NCI-H1694 treated with DMSO at 0.1 percent for 48 hours (cell line): Measurements from ENCODE around the gene ARHGEF19.
"Not testable (repeated sequence)": the region's sequence is repeated elsewhere in the genome, so short reads cannot be mapped to it uniquely, and the experiment has no call there.

Experiments
- DNase-seq: peaks from one replicate; lab custom pipeline; 2025; lab: John Stamatoyannopoulos, UW

Gene ARHGEF19

GRCh38 chr1:16180291-16180824 is 32.1 kb downstream of the ARHGEF19 start:
- no peak for DNase-seq

- DNase-seq: no peak
These were observed 33.6 kb downstream of the ARHGEF19 start for GRCh38 chr1:16178596-16179497.

- no peak for DNase-seq
These were observed 35.1 kb downstream of the ARHGEF19 start for GRCh38 chr1:16177306-16177705.

- DNase-seq: no peak
These were observed 35.8 kb downstream of the ARHGEF19 start for GRCh38 chr1:16176653-16177052.

- no peak for DNase-seq
These were observed 36.6 kb downstream of the ARHGEF19 start for GRCh38 chr1:16175610-16176553.

- DNase-seq: no peak
These were observed 37.4 kb downstream of the ARHGEF19 start for GRCh38 chr1:16174886-16175598.

- DNase-seq: no peak
These were observed 38.1 kb downstream of the ARHGEF19 start for GRCh38 chr1:16174261-16174868.

GRCh38 chr1:16173447-16174260 is 38.8 kb downstream of the ARHGEF19 start:
- no peak for DNase-seq

- no peak for DNase-seq
These were observed 39.4 kb downstream of the ARHGEF19 start for GRCh38 chr1:16172964-16173446.

GRCh38 chr1:16172218-16172830 is 40.1 kb downstream of the ARHGEF19 start:
- no peak for DNase-seq

GRCh38 chr1:16171314-16172151 is 40.9 kb downstream of the ARHGEF19 start:
- DNase-seq: no peak

- no peak for DNase-seq
These were observed 42.2 kb downstream of the ARHGEF19 start for GRCh38 chr1:16170283-16170673.

- DNase-seq: no peak
These were observed 43.7 kb downstream of the ARHGEF19 start for GRCh38 chr1:16168622-16169360.

GRCh38 chr1:16168144-16168495 is 44.3 kb downstream of the ARHGEF19 start:
- DNase-seq: not testable (repeated sequence)

- no peak for DNase-seq
These were observed 44.9 kb downstream of the ARHGEF19 start for GRCh38 chr1:16167331-16168143.

GRCh38 chr1:16166117-16166516 is 46.3 kb downstream of the ARHGEF19 start:
- no peak for DNase-seq

GRCh38 chr1:16165548-16165947 is 46.9 kb downstream of the ARHGEF19 start:
- DNase-seq: no peak

GRCh38 chr1:16165073-16165364 is 47.4 kb downstream of the ARHGEF19 start:
- no peak for DNase-seq
